Right ventricle myocardium superior (tissue), 1 donor: ENCODE measurements around the gene GABRB1. TPM values are rescaled to one million over a fixed set of nuclear protein-coding genes. Genes with fewer than 3 reads are reported as not detected.

ENCODE experiments used
- ATAC-seq: fragments of 200-7000 bp; cut with Tn5 transposase; one replicate; pipeline ENCODE4 v1.9.1; 2020; ENCODE audit warnings: mild to moderate bottlenecking; ENCODE audit not compliant: poor library complexity
- DNase-seq: peaks from one replicate; pipeline ENCODE4 v3.0.0-alpha.2; 2020
- intact Hi-C: fragments of 100-400 bp; cut with DNase I; formaldehyde crosslinking; loops from one replicate; pipeline ENCODE4 v1.11.2; 2022
- total RNA-seq: library from RNA; stranded (reverse); fragmentation: NEBNext Ultra II Directional; extraction: Animal tissue kit (Norgen Biotek cat#: 25700); gene quantifications from one replicate; pipeline ENCODE4 v1.2.1, GENCODE V29; 2021
- donor health status: DM: no; HTN: yes; CAD: no; lungs with severe emphysema.

The GABRB1 gene
- total RNA-seq, 1 donor from 2014 or later: 1.1 TPM

GRCh38 chr4:47038263-47038662 lies 6.9 kb downstream of the GABRB1 start:
- intact Hi-C loops: loop anchor here (10.0 kb wide), 1 partner anchor 103 kb away; no protein-coding TSS in a partner anchor
- no peak for DNase-seq
- ATAC-seq: no peak

GRCh38 chr4:47040828-47041227 lies 9.5 kb downstream of the GABRB1 start:
- DNase-seq (no peak), ATAC-seq (no peak)
- intact Hi-C loops: no loop called here

- intact Hi-C loops: no loop called here
- ATAC-seq (no peak), DNase-seq (no peak)
These were observed 12.5 kb downstream of the GABRB1 start for GRCh38 chr4:47043821-47044220.

DNA sequence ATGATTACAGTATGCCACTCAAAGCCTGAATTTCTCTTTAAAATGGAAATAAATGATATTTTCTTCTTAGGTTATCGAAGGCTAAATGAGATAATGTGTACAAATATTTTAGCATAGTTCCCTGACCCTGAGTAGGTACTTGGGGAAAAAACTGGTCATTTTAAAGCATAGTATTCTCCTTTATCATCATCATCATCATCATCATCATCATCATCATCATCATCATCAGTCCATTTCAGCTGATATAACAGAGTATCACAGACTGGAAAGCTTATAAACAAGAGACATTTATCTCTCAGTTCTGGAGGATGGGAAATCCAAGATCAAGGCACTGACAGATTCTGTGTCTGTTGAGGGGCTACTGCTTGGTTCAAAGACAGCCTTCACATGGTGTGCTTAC lies 13.9 kb downstream of the GABRB1 start:
- DNase-seq (no peak), ATAC-seq (no peak)
- intact Hi-C loops: no loop called here

GRCh38 chr4:47049347-47049746 lies 18.0 kb downstream of the GABRB1 start:
- intact Hi-C loops: no loop called here
- no peak for DNase-seq

GRCh38 chr4:47050761-47051725 lies 19.7 kb downstream of the GABRB1 start:
- no peak for ATAC-seq
- intact Hi-C loops: no loop called here
- DNase-seq: no peak

More at GRCh38 chr4:47049347-47049746, 18.0 kb downstream of the GABRB1 start:
- ATAC-seq: no peak

GRCh38 chr4:47053485-47053884 lies 22.1 kb downstream of the GABRB1 start:
- intact Hi-C loops: no loop called here
- DNase-seq (no peak), ATAC-seq (no peak)

DNA sequence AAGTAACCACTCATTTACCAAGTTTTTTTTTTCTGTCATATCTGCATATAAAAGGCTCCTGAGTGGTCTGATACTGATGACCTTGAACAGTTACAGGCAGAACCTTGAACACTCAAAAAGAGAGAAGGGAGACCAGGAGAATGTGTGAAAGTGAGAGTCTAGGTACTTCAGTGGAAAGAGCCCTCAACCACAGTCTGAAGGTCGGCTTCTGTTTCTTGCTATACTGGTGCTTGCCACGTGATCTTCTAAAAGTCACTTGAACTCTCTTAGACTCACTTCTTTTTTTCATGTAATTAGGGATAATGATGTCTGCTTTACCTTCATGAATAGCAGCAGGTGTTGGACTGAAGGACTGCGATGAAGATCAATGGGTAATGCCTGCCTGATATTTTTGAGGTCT lies 22.8 kb downstream of the GABRB1 start:
- intact Hi-C loops: no loop called here
- no peak for ATAC-seq
- no peak for DNase-seq

DNA sequence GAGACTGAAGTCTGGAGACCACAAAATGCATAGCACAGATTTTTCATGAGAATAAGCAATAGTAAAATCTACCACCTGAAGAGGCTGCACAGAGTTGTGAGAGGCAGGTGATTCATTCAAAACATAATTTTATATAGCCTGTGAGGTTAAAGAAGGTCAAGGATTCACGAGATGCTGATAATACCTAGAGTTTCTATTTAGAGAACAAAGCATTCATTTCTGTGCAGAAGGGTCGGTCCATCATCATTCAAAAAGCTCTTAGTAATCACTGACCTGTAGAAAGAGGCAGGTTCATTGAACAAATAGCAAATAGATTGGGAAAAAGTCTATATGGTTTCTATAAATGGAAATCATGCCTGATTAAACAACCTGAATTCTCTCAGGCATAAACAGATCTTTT lies 26.6 kb downstream of the GABRB1 start:
- intact Hi-C loops: no loop called here
- ATAC-seq: no peak
- no peak for DNase-seq

- ATAC-seq (no peak), DNase-seq (no peak)
- intact Hi-C loops: no loop called here
These were observed 29.2 kb downstream of the GABRB1 start for GRCh38 chr4:47060561-47060960.

DNA sequence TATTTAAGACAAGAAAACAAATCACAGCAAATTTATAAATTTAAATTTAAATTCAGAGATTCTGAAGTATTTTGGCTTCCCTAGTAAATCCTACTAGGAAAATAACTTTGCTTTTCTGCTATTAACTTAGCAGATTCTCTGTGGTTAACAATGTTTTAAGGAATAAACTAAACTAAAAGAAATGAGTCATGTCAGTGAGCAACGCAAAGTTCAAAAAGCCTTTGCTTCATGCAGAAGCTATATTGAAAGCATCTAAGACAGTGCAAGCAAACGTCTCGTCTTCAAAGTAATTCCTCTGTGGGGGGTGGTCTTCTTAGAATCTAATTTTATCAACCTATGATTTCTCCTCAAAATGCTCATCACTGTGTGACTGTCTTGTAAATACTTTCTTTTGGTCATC lies 30.1 kb downstream of the GABRB1 start:
- no peak for DNase-seq
- ATAC-seq: no peak
- intact Hi-C loops: no loop called here

DNA sequence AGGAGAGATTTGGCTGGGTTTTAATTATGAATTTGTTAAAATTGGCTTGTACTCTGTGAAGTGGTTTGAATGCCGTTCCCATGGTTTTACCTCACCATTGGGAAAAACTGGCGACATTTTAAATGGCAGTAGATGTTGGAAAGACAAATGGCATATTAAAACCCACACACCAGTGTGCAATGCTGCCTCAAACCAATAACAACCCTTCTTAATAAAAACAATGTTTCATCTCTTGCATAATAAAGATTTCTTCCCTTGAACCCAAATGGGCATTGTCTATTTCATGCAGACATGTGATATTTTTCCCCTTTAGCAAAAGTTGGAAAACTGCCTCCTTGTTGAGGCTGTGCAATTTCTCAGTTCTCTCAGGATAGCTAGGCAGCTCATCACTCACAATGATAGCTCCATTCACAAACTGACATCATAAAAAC lies 33.7 kb downstream of the GABRB1 start:
- no peak for ATAC-seq
- no peak for DNase-seq
- intact Hi-C loops: no loop called here

GRCh38 chr4:47068986-47069385 lies 37.6 kb downstream of the GABRB1 start:
- ATAC-seq: no peak
- intact Hi-C loops: no loop called here

DNA sequence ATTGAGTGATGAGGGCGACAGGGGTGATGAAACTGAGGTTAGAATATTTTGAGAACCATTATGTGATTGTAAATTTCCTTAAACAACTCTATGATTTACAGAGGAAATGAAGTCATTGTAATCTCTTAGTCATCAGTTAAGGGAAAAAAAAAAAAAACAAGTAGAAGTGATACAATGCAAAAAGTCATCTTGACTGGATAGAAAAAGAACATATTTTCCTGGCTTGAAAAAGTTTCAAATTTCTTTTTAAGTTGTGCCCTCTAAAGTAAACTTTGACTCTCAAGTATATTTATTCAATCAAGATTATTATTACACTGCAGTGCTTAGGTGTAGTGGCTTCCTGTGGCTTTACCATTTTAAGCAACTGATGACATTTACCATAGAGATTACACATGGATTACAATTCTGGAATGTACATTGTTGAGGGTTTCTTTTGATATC lies 40.6 kb downstream of the GABRB1 start:
- intact Hi-C loops: no loop called here
- no peak for DNase-seq
- no peak for ATAC-seq

More at GRCh38 chr4:47068986-47069385, 37.6 kb downstream of the GABRB1 start:
- no peak for DNase-seq

GRCh38 chr4:47073647-47074046 lies 42.3 kb downstream of the GABRB1 start:
- DNase-seq (no peak), ATAC-seq (no peak)
- intact Hi-C loops: no loop called here

DNA sequence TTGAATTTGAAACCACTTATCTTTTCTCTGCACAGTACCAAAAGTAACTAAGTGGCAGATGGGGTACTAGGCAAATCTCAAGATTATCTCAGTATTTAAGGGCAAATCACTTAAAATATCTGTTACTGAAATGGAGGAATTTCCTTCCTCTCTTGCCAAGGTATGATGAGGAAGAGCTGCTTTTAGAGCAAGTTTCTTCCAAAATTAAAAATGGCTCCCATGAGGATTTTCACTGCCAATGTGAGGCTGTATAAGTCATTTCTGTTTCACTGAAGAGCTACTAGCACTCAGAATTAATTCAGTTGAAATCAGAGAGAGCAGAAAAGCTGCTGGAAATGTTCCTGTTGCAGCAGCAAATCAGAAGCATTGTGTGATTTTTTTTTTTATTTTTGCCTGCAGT lies 43.4 kb downstream of the GABRB1 start:
- DNase-seq (no peak), ATAC-seq (no peak)
- intact Hi-C loops: no loop called here

- DNase-seq (no peak), ATAC-seq (no peak)
- intact Hi-C loops: no loop called here
These were observed 43.9 kb downstream of the GABRB1 start for GRCh38 chr4:47075262-47075661.

DNA sequence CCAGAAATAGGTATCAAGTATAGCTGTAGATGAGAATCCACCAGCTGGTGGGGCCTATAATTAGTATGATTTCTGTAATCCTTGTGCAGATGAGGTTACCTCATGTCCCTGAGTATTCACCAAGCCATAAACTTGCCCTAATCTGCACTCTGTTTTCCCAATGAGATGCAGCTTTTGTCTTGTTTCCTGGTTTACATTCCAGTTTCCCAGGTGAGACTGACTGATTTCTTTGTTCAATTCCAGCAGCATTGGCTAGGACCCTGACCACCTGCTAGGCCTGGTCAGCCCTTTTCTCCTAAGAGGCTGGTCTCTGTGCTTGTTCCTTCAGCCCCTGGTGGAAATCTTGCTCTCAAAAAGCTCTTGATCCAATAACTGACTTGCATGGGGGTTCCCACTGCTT lies 44.6 kb downstream of the GABRB1 start:
- intact Hi-C loops: no loop called here
- ATAC-seq: no peak
- DNase-seq: no peak

- ATAC-seq: no peak
- intact Hi-C loops: no loop called here
- no peak for DNase-seq
These were observed 52.7 kb downstream of the GABRB1 start for GRCh38 chr4:47084111-47084510.

DNA sequence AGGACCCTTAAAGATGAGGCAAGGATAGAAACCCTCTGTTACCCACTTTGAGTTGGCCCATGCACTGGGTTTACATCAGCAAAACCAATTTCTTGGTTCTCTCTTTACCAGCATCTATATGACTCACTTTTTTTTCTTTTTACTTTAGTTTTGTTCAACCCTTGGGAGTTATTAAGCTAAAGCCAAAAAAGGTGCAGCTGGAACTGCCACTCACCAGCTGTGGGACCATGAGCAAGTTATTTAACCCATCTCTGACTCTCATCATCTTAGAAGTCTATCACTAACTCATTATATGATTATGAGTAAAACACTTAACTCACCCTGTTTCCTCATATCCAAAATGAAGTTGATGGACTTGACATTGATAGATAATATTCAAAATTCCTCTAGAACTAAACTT lies 53.4 kb downstream of the GABRB1 start:
- intact Hi-C loops: no loop called here
- ATAC-seq (no peak), DNase-seq (no peak)
